Heart left ventricle (tissue), 13 donors: ENCODE results near the gene CARD18.

Source experiments
- CTCF ChIP-seq, 12 donors: fragments of 200-600 bp; sonication (generic) in 4 of 12; IDR thresholded peaks; one replicate each; pipeline versions ENCODE4 v1.5.0 to v1.8.0; 2018 to 2022; ENCODE audit warnings: antibody characterized with exemption in 12 of 12, mild to moderate bottlenecking in 5 of 12
- POLR2A ChIP-seq, 2 donors: fragments of 450-650 bp; IDR thresholded peaks; one replicate each; pipeline ENCODE4 v1.6.1; 2017; ENCODE audit warnings: antibody characterized with exemption in 2 of 2, mild to moderate bottlenecking in 2 of 2, moderate library complexity in 2 of 2
- donor health status: ischemic (EF 13 %, LVEDD 7.1; RV severe dilation, severe dysfunction).
- donor health status: DM: no; HTN: yes; CAD: no.
- donor health status: DM: no; HTN: no; CAD: no.
- donor health status: ischemic (EF 25% LVEDD 6.9; RV normal size, moderate dysfunction).
- donor health status: ischemic (EF 25% LVEDD 5.7; RV mildly dilated, moderate dysfunction).
- donor health status: ischemic (EF 35%, LVEDD 5.7; RV mildly dilated, moderate dysfunction).
- donor health status: nonischemic (EF 11% LVEDD 7.7; RV severe dilation, severe dysfunction).
- donor health status: DM: yes; HTN: yes; CAD: no.
- donor health status: PGD.
- donor health status: ischemic (EF 29% LVEDD 5.4; RV normal size, mild dysfunction).
- donor health status: nonischemic (EF 23%, LVEDD 6.1; RV moderate dilation, normal function).

GRCh38 chr11:105109321-105109720, 30.2 kb downstream of the CARD18 start:
- TF ChIP-seq CTCF (IDR thresholded peaks at IDR 0.05): no peak
- no peak for TF ChIP-seq POLR2A (IDR thresholded peaks at IDR 0.05)
